HEK293T (cell line): ENCODE data around the gene COQ6.
"Not testable (repeated sequence)": the region's sequence is repeated elsewhere in the genome, so short reads cannot be mapped to it uniquely, and the experiment has no call there.

Source experiments
- CTCF ChIA-PET: fragments of 350-600 bp; formaldehyde crosslinking; extraction: SDS; loops from one replicate; lab custom pipeline; 2021; ENCODE audit warnings: antibody characterized with exemption, inconsistent platforms; lab: Yijun Ruan, JAX
- POLR2A ChIA-PET: fragments of 350-600 bp; formaldehyde crosslinking; extraction: SDS; loops from one replicate; lab custom pipeline; 2020; ENCODE audit warnings: antibody characterized with exemption, inconsistent platforms; lab: Yijun Ruan, JAX
- DNase-seq: peaks from one replicate; pipeline ENCODE4 v3.0.0; 2012; ENCODE audit warnings: mixed read lengths; ENCODE audit errors: extremely low spot score
- ARNT ChIP-seq: fragments of 450-650 bp; IDR thresholded peaks from 2 replicates; pipeline ENCODE4 v1.6.1; 2017; ENCODE audit warnings: mild to moderate bottlenecking
- BHLHE40 ChIP-seq: fragments of 450-650 bp; IDR thresholded peaks from 2 replicates; pipeline ENCODE4 v1.6.1; 2016; ENCODE audit warnings: mild to moderate bottlenecking, moderate library complexity, borderline replicate concordance
- CTBP1 ChIP-seq: fragments of 450-650 bp; IDR thresholded peaks from 2 replicates; pipeline ENCODE4 v1.6.1; 2016; ENCODE audit warnings: borderline replicate concordance
- ELF4 ChIP-seq: fragments of 450-650 bp; IDR thresholded peaks from 2 replicates; pipeline ENCODE4 v1.6.1; 2017; ENCODE audit warnings: antibody characterized with exemption
- FOXA1 ChIP-seq: fragments of 450-650 bp; IDR thresholded peaks from 2 replicates; pipeline ENCODE4 v1.6.1; 2016; ENCODE audit warnings: mild to moderate bottlenecking
- FOXK2 ChIP-seq: fragments of 450-650 bp; IDR thresholded peaks from 2 replicates; pipeline ENCODE4 v1.6.1; 2016; ENCODE audit warnings: mild to moderate bottlenecking
- FOXM1 ChIP-seq: fragments of 450-650 bp; IDR thresholded peaks from 2 replicates; pipeline ENCODE4 v1.6.1; 2017; ENCODE audit warnings: mild to moderate bottlenecking, borderline replicate concordance
- HDGF ChIP-seq: fragments of 450-650 bp; IDR thresholded peaks from 2 replicates; pipeline ENCODE4 v1.6.1; 2017; ENCODE audit warnings: antibody characterized with exemption, borderline replicate concordance
- L3MBTL2 ChIP-seq: fragments of 450-650 bp; conservative IDR thresholded peaks from 2 replicates; pipeline ENCODE4 v1.6.1; 2016; ENCODE audit warnings: mild to moderate bottlenecking
- LEF1 ChIP-seq: fragments of 450-650 bp; IDR thresholded peaks from 2 replicates; pipeline ENCODE4 v1.6.1; 2017; ENCODE audit warnings: mild to moderate bottlenecking, borderline replicate concordance
- NFRKB ChIP-seq: fragments of 450-650 bp; IDR thresholded peaks from 2 replicates; pipeline ENCODE4 v1.6.1; 2016; ENCODE audit warnings: mild to moderate bottlenecking, moderate library complexity
- PKNOX1 ChIP-seq: fragments of 450-650 bp; IDR thresholded peaks from 2 replicates; pipeline ENCODE4 v1.6.1; 2016
- SP1 ChIP-seq: fragments of 450-650 bp; IDR thresholded peaks from 2 replicates; pipeline ENCODE4 v1.6.1; 2017
- SUZ12 ChIP-seq: fragments of 450-650 bp; IDR thresholded peaks from 2 replicates; pipeline ENCODE4 v1.6.1; 2016; ENCODE audit warnings: mild to moderate bottlenecking
- TARDBP ChIP-seq: fragments of 450-650 bp; IDR thresholded peaks from 2 replicates; pipeline ENCODE4 v1.6.1; 2016
- ZNF384 ChIP-seq: fragments of 450-650 bp; IDR thresholded peaks from 2 replicates; pipeline ENCODE4 v1.6.1; 2016

Gene COQ6

DNA sequence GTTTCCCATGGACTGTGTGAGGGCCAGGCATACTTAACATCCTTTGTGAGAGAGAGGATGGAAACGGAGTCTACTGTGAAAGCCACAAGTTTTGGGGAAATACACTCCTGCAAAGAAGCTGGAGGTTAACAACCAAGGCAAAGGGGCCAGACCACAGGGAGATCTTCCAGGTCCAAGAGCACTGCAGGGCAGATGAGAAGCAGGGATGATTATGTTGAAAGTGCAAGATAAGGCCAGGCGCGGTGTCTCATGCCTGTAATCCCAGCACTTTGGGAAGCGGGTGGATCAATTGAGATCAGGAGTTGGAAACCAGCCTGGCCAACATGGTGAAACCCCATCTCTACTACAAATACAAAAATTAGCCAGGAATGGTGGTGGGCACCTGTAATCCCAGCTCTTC lies 15.1 kb downstream of the COQ6 start:
- no peak for TF ChIP-seq FOXM1
- TF ChIP-seq TARDBP = no peak
- TF ChIP-seq ARNT = no peak
- no peak for TF ChIP-seq ELF4
- TF ChIP-seq HDGF = no peak
- TF ChIP-seq ZNF384 = no peak
- no peak for TF ChIP-seq SUZ12
- no peak for TF ChIP-seq FOXA1
- TF ChIP-seq BHLHE40 = no peak
- no peak for TF ChIP-seq LEF1
- no peak for TF ChIP-seq NFRKB
- no peak for TF ChIP-seq L3MBTL2
- no peak for TF ChIP-seq SP1
- no peak for TF ChIP-seq FOXK2
- no peak for TF ChIP-seq PKNOX1
- no peak for TF ChIP-seq CTBP1
- no peak for DNase-seq
- POLR2A ChIA-PET = no interaction called here
- CTCF ChIA-PET = no interaction called here

DNA sequence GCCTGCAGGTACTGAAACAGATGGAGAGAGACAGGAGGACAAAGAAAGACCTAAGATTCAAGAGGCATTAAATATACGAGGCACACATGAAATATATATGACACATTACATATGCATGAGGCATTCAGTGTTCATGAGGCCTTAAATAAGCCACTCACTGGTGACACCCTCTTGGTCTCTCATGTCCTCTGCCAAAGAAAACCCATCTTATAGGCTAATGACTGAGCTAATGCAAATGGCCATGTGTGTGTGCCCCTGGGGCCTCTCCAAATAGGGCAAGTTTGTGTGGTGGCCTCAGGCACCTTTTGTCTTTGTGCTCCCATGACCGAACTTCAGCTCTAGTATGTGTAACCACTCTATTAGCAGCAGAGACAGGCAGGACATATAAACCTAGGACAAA lies 18.8 kb downstream of the COQ6 start:
- POLR2A ChIA-PET = no interaction called here
- CTCF ChIA-PET = no interaction called here
- TF ChIP-seq CTBP1 (no peak), SP1 (no peak), ARNT (no peak), HDGF (no peak), FOXM1 (no peak), NFRKB (no peak), FOXA1 (no peak), LEF1 (no peak), BHLHE40 (no peak), PKNOX1 (no peak)
- DNase-seq = no peak

DNA sequence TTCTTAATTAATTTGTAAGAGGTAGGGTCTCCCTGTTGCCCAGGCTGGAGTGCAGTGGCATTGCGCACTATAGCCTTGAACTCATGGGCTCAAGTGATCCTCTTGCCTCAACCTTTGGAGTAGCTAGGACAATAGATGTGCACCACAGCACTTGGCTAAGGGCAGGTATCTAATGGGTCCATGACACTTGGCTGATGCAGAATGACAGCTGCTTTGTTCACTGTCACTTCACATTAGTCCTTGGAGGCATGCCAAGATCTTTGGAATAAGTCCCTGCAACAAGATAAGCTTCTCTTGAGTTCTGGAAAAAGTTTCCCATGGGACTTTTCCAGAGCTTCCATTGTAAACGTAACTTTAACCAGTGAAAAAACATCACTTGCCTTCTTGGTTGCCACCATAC lies 23.4 kb downstream of the COQ6 start:
- ChIA-PET POLR2A (interaction anchor here (0.7 kb wide), 1 partner anchor 24 kb away, joined by 3 read pairs; the partner anchor contains the start of genes COQ6 and FAM161B), CTCF (no interaction called here)
- DNase-seq = no peak

GRCh38 chr14:73976125-73976524 lies 26.0 kb downstream of the COQ6 start:
- no peak for TF ChIP-seq FOXM1
- TF ChIP-seq SUZ12 = no peak
- no peak for TF ChIP-seq FOXK2
- no peak for TF ChIP-seq BHLHE40
- no peak for TF ChIP-seq ARNT
- DNase-seq = no peak
- CTCF ChIA-PET = no interaction called here
- POLR2A ChIA-PET = no interaction called here

More for the DNA sequence above, 23.4 kb downstream of the COQ6 start:
- no peak for TF ChIP-seq HDGF
- no peak for TF ChIP-seq FOXA1
- no peak for TF ChIP-seq CTBP1
- TF ChIP-seq L3MBTL2 = no peak
- no peak for TF ChIP-seq FOXK2
- no peak for TF ChIP-seq SP1
- TF ChIP-seq ELF4 = no peak
- TF ChIP-seq TARDBP = no peak
- no peak for TF ChIP-seq LEF1

DNA sequence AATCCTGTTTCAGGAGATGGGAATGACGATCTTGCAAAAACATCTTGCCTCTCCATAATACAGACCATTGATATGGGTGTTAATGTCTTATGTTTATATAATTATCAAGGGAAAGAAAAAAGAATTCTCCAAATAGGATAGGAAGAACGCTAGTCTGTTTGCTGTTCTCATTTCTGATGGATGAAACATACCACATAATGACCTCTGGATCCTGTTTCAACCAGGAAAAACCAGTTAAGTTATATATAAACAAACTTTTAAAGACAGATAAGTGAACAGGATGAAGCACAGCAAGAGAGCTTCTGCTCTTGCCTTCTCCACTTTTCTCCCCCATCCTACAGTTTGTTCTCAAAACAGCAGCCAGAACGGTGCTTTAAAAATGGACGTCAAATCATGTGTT lies 27.8 kb downstream of the COQ6 start:
- ChIA-PET CTCF (interaction anchor here (0.6 kb wide), 1 partner anchor 19 kb away, joined by 5 read pairs; no protein-coding TSS in a partner anchor), POLR2A (no interaction called here)
- TF ChIP-seq HDGF (no peak), CTBP1 (no peak)
- no peak for DNase-seq

DNA sequence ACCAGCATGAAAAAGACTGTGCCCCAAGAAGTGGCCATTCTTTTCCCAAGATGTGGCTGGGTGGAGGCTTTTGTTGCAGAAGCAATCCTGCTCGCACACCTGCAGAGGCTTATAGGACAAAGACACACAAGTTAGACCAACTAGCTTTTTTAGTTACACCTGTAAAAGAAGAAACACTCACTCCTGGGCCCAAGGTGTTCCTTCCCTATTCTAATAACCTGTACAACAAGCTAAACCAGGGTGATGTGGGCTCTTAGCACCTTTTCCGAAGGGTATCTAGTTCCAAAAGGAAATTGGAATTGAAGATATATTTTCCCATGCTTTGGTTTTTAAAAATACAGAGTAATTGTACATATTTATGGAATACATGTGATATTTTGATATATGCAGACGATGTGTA lies 38.0 kb downstream of the COQ6 start:
- CTCF ChIA-PET = no interaction called here
- DNase-seq = no peak
- TF ChIP-seq L3MBTL2 (no peak), LEF1 (no peak), FOXA1 (no peak), ELF4 (no peak), CTBP1 (no peak), NFRKB (no peak), TARDBP (no peak), SUZ12 (no peak)
- POLR2A ChIA-PET = no interaction called here

GRCh38 chr14:73988656-73989055 lies 38.6 kb downstream of the COQ6 start:
- CTCF ChIA-PET, DNase-seq, POLR2A ChIA-PET: not testable (repeated sequence)

DNA sequence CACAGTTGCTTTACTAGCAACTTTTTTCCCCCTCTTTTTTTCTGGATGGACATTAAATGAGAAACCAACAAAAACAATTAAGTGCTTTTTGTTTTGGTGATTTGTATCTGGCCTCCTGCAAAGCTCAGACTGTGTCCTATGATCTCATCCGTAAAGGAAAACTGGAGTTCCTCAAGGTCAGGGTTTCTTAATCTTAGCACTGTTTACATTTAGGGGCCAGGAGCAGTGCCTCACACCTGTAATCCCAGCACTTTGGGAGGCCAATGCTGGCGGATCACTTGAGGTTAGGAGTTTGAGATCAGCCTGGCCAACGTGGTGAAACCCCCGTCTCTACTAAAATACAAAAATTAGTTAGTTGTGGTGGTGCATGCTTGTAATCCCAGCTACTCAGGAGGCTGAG lies 41.0 kb downstream of the COQ6 start:
- ChIA-PET POLR2A (no interaction called here), CTCF (interaction anchor here (0.7 kb wide), 1 partner anchor 33 kb away, joined by 3 read pairs; no protein-coding TSS in a partner anchor)
- TF ChIP-seq ZNF384 (no peak), FOXK2 (no peak), L3MBTL2 (no peak), FOXM1 (no peak), PKNOX1 (no peak), CTBP1 (no peak), HDGF (no peak), ARNT (no peak), BHLHE40 (no peak), NFRKB (no peak), SUZ12 (no peak), SP1 (no peak), FOXA1 (no peak), LEF1 (no peak)
- no peak for DNase-seq

- POLR2A ChIA-PET, CTCF ChIA-PET, DNase-seq: not testable (repeated sequence)
These were observed 44.8 kb downstream of the COQ6 start for GRCh38 chr14:73994926-73995325.
